CD4-positive, alpha-beta T cell treated with Interleukin-17A for 4 hours (primary cell): ENCODE data around the gene TRAK1.

Experiments used
- DNase-seq: peaks from one replicate; pipeline ENCODE4 v3.0.0-alpha.2; 2020; ENCODE audit warnings: mixed read lengths

TRAK1 gene

GRCh38 chr3:42183991-42184632, 93.0 kb downstream of the TRAK1 start:
- DNase-seq = no peak

- DNase-seq = no peak
Observed at GRCh38 chr3:42184651-42185443, 93.7 kb downstream of the TRAK1 start.

- DNase-seq = no peak
Observed at GRCh38 chr3:42187936-42188335, 96.8 kb downstream of the TRAK1 start.

- DNase-seq = no peak
Observed at GRCh38 chr3:42188376-42188775, 97.2 kb downstream of the TRAK1 start.

GRCh38 chr3:42189001-42189460, 97.9 kb downstream of the TRAK1 start:
- DNase-seq = no peak

GRCh38 chr3:42189736-42190135, 98.6 kb downstream of the TRAK1 start:
- no peak for DNase-seq

- peak; percentile 82 for DNase-seq
Observed at GRCh38 chr3:42190701-42191442, 99.7 kb downstream of the TRAK1 start.

GRCh38 chr3:42191443-42191747, 100.2 kb downstream of the TRAK1 start:
- DNase-seq = no peak

GRCh38 chr3:42192334-42193200, 101.4 kb downstream of the TRAK1 start:
- DNase-seq = no peak

GRCh38 chr3:42194943-42195510, 103.9 kb downstream of the TRAK1 start:
- DNase-seq = no peak

GRCh38 chr3:42195879-42196330, 104.7 kb downstream of the TRAK1 start:
- DNase-seq = no peak

- DNase-seq = no peak
Observed at GRCh38 chr3:42198709-42199108, 107.6 kb downstream of the TRAK1 start.

- no peak for DNase-seq
Observed at GRCh38 chr3:42202217-42202865, 111.2 kb downstream of the TRAK1 start.

GRCh38 chr3:42204867-42205599, 113.9 kb downstream of the TRAK1 start:
- no peak for DNase-seq

- no peak for DNase-seq
Observed at GRCh38 chr3:42205800-42206514, 114.8 kb downstream of the TRAK1 start.

- DNase-seq = no peak
Observed at GRCh38 chr3:42209917-42210316, 118.8 kb downstream of the TRAK1 start.

- no peak for DNase-seq
Observed at GRCh38 chr3:42210726-42211125, 119.6 kb downstream of the TRAK1 start.

GRCh38 chr3:42213417-42213816, 122.3 kb downstream of the TRAK1 start:
- DNase-seq = peak; percentile 47

- peak; percentile 23 for DNase-seq
Observed at GRCh38 chr3:42214064-42214463, 122.9 kb downstream of the TRAK1 start.

- no peak for DNase-seq
Observed at GRCh38 chr3:42214565-42215283, 123.6 kb downstream of the TRAK1 start.
